Vagina (tissue), 2 donors: ENCODE data around the gene HDAC10. TPM values are rescaled to one million over a fixed set of nuclear protein-coding genes. Genes with fewer than 3 reads are reported as not detected.

Source experiments
- DNase-seq, 2 donors: peaks; one replicate each; pipeline ENCODE4 v3.0.0-alpha.2; 2017; ENCODE audit errors: extremely low spot score in 2 of 2
- H3K27ac ChIP-seq: fragments of 200-600 bp; sonication (generic); one replicate; pipeline ENCODE4 v1.5.1; 2019
- H3K27me3 ChIP-seq: fragments of 200-600 bp; sonication (generic); one replicate; pipeline ENCODE4 v1.5.1; 2019
- H3K36me3 ChIP-seq, 2 donors: fragments of 200-600 bp; sonication (generic); one replicate each; pipeline ENCODE4 v1.5.1; 2017 to 2019
- H3K4me1 ChIP-seq: fragments of 200-600 bp; sonication (generic); one replicate; pipeline ENCODE4 v1.5.1; 2019
- H3K4me3 ChIP-seq, 2 donors: fragments of 200-600 bp; sonication (generic); 1 replicate in 1 of 2; 2 replicates in 1 of 2; pipeline ENCODE4 v1.5.1; 2016 to 2019
- H3K9me3 ChIP-seq: fragments of 200-600 bp; sonication (generic); one replicate; pipeline ENCODE4 v1.5.1; 2019
- POLR2A ChIP-seq, 2 donors: fragments of 450-650 bp; IDR thresholded peaks; one replicate each; pipeline ENCODE4 v1.6.1; 2017; ENCODE audit warnings: antibody characterized with exemption in 2 of 2, mild to moderate bottlenecking in 2 of 2, moderate library complexity in 2 of 2
- POLR2AphosphoS5 ChIP-seq, 2 donors: sonication (generic); formaldehyde crosslinking; IDR thresholded peaks; one replicate each; pipeline ENCODE4 v1.9.0; 2017; ENCODE audit warnings: antibody characterized with exemption in 2 of 2, mild to moderate bottlenecking in 2 of 2, low read depth in 1 of 2; ENCODE audit not compliant: insufficient read depth in 1 of 2
- intact Hi-C: fragments of 100-400 bp; cut with DNase I; formaldehyde crosslinking; loops from one replicate; pipeline ENCODE4 v1.15.1; 2023
- total RNA-seq: library from RNA; depleted of rRNA; stranded (reverse); fragments of >200 nt; gene quantifications from one replicate; pipeline ENCODE4 v1.2.3, GENCODE V29; 2016
- TF ChIP-seq, protein P1 (sequence below), 3 experiments: fragments of 450-650 bp in 2 of 3; fragments of 200-600 bp in 1 of 3; sonication (generic) in 1 of 3; IDR thresholded peaks; one replicate each; pipeline ENCODE4 v1.5.1; 2017 to 2019; ENCODE audit warnings: antibody characterized with exemption in 3 of 3, mild to moderate bottlenecking in 2 of 3, moderate library complexity in 2 of 3

HDAC10 gene
- total RNA-seq, 1 donor from 2014 or later, result 29.2 TPM

DNA sequence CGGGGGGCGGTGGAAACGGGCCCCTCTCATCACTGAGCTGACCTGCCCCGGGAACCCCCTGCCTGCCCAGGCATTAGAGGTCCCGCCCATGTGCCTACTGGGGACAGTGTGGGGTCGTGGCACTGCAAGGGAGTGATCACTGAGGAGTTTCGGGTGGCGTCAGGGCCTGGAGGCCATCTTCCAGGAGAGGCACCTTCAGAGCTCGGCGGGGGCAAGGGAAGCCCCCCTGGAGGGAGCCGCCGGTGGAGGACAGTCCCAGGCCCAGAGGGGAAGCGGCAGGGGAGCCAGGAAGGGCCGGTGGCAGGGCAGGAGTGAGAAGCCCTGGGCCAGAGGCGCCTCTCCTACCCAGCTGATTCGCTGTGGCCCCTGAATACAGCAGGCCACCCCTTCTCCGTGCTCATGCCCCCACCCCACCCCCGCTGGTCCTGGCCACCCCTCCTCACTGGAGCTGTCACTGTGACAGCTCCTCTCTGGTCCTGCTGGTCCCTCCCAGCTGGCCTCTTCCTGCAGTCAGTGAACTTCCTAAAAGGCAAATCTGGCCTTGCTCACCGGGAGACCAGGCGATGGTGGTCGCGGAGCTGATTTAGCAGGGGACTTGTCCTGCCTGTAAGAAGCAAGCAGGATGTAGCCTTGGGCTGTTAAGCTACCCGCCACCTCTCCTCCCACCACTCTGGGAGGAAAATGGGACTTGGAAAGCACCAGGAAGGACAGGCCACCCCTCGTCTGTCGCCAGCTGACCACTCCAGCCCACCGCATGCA, 21.2 kb upstream of the HDAC10 start:
- Histone ChIP-seq H3K27me3 (no peaks in the 10 kb centered on the region), H3K36me3 (peaks cover 3 to 20% of the 10 kb centered on the region in 2 donors), H3K9me3 (no peaks in the 10 kb centered on the region), H3K4me1 (peaks cover 55% of the 10 kb centered on the region), H3K4me3 (peak overlapping the region; percentile 49 to 57), H3K27ac (no peak overlapping the region)
- TF ChIP-seq POLR2A (IDR thresholded peaks at IDR 0.05), result no peak
- TF ChIP-seq, protein P1, sequence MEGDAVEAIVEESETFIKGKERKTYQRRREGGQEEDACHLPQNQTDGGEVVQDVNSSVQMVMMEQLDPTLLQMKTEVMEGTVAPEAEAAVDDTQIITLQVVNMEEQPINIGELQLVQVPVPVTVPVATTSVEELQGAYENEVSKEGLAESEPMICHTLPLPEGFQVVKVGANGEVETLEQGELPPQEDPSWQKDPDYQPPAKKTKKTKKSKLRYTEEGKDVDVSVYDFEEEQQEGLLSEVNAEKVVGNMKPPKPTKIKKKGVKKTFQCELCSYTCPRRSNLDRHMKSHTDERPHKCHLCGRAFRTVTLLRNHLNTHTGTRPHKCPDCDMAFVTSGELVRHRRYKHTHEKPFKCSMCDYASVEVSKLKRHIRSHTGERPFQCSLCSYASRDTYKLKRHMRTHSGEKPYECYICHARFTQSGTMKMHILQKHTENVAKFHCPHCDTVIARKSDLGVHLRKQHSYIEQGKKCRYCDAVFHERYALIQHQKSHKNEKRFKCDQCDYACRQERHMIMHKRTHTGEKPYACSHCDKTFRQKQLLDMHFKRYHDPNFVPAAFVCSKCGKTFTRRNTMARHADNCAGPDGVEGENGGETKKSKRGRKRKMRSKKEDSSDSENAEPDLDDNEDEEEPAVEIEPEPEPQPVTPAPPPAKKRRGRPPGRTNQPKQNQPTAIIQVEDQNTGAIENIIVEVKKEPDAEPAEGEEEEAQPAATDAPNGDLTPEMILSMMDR (IDR thresholded peaks at IDR 0.05), result no peak
- no peak for TF ChIP-seq POLR2AphosphoS5 (IDR thresholded peaks at IDR 0.05; ENCODE audit: insufficient read depth in 1 of 2, low read depth in 1 of 2)
- intact Hi-C loops, result loop anchor here (5.0 kb wide), 1 partner anchor 55 kb away; the partner anchor contains the start of gene DENND6B
- no peak for DNase-seq

DNA sequence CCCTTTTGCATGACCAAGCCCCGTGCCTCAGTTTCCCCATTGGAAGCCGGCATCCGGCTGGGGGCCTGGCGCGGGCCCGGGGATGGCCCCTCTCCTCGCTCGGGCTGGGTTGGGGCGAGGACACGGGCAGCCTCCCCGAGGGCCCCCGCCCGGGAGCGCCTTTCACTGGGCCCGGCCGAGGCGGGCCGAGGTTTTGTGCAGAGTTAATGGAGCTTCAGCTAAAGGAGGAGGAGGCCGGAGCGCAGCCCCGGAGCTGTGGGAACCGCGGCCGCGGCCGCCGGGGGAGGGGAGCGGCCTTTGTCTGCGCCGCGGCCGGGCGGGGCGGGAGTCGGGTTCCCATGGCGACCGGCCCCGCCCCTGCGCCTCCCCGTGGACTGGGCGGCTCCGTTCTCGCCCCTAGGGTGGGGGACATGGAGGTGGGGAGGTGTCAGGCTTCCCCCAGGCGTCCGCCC, 20.5 kb upstream of the HDAC10 start:
- Histone ChIP-seq H3K27ac (no peak overlapping the region), H3K4me1 (peaks cover 62% of the 10 kb centered on the region), H3K4me3 (peak overlapping the region; percentile 49 to 57), H3K9me3 (no peaks in the 10 kb centered on the region), H3K36me3 (peaks cover 3 to 14% of the 10 kb centered on the region in 2 donors), H3K27me3 (no peaks in the 10 kb centered on the region)
- DNase-seq, result no peak
- no peak for TF ChIP-seq POLR2AphosphoS5 (IDR thresholded peaks at IDR 0.05; ENCODE audit: insufficient read depth in 1 of 2, low read depth in 1 of 2)
- no peak for TF ChIP-seq POLR2A (IDR thresholded peaks at IDR 0.05)
- TF ChIP-seq, protein P1 (IDR thresholded peaks at IDR 0.05), result no peak
- intact Hi-C loops, result loop anchor here (5.0 kb wide), 1 partner anchor 56 kb away; the partner anchor contains the start of gene DENND6B

DNA sequence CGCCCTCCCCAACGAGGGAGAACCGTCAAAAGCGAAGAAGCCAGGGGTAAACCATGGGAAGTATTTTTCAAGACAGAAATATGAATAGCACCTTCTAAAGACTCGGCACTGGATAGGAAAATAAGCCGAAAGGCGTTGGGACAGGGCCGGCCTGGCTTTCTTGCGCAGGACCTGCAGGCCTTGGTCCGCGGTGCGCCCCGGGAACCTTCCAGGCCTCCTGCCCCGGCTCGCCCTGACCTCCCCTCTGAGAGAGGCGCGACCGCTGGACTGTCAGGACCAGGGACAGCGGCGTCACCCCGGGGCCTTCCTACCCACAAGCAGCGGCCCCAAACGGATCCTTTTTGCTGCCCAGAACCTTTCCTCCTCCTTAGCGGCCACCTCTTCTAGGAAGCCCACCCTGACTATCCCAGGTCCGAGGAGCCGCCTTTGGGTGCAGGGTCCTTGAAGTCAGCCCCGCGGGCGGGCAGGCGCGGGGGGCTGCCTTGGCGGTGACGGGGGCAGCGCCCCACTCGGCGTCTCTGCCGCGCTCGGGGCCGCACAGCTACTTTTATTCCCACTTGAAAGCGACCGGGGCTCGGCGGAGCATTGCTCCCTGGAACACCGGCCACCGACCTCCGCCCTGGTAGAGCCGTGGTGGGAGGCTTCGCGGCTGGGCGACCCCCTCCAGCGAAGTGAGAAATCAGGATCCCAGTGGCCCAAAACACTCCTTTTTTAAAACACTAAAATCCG, 19.8 kb upstream of the HDAC10 start:
- Histone ChIP-seq H3K27me3 (no peaks in the 10 kb centered on the region), H3K4me1 (peaks cover 62% of the 10 kb centered on the region), H3K4me3 (peak overlapping the region; percentile 49 to 57), H3K27ac (peak overlapping the region; percentile 30), H3K36me3 (peaks cover 3 to 10% of the 10 kb centered on the region in 2 donors), H3K9me3 (no peaks in the 10 kb centered on the region)
- intact Hi-C loops, result loop anchor here (5.0 kb wide), 1 partner anchor 56 kb away; the partner anchor contains the start of gene DENND6B
- DNase-seq, result no peak
- TF ChIP-seq POLR2AphosphoS5 (IDR thresholded peaks at IDR 0.05; ENCODE audit: insufficient read depth in 1 of 2, low read depth in 1 of 2) (no peak), POLR2A (IDR thresholded peaks at IDR 0.05) (no peak)
- TF ChIP-seq, protein P1 (IDR thresholded peaks at IDR 0.05), result no peak

DNA sequence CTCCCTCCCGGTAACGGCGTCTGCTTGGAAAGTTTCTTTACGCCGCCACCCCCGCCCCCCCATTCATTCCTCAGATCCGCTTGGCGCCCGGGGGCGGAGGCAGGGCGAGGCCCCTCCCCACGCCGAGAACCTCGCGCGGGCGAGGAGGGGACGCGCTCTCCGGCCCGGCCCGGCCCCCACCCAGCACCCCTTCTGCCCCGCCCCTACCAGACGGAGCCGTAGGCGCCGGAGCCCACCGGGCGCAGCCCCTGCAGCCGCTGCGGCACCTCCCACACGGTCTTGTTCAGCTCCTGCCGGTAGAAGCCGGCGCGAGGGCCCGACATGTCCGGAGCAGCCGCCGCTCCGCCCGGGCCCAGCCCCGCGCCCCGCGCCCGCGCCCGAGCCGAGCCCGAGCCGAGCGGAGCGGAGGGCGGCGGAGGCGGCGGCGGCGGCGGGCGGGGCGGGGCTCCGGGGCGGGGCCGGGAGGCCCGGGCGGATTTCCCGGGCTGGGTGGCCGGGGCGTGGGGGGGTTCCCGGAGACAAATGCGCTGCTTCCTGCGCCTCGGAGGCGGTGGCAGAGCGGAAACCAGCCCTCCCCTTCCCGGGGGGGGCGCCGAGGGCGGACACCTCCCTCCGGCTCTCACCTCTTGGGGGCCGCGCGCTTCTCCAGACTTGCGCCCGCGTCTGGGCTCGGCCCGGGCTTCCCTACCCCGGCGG, 19.1 kb upstream of the HDAC10 start, which contains the start of gene MAPK11:
TSS of gene MAPK11 (minus strand) at position 411 of the 696 bp plus-strand sequence. CDS start at position 323, 88 bp downstream.
- TF ChIP-seq POLR2A (IDR thresholded peaks at IDR 0.05) (no peak), POLR2AphosphoS5 (IDR thresholded peaks at IDR 0.05; ENCODE audit: insufficient read depth in 1 of 2, low read depth in 1 of 2) (peak in 1 of 2 donors; percentile 49)
- intact Hi-C loops, result loop anchor here (5.0 to 10.0 kb wide), 2 partner anchors 57 to 255 kb away; partner anchors contain the start of genes DENND6B and SCO2
- H3K4me1 ChIP-seq, result peaks cover 62% of the 10 kb centered on the region

DNA sequence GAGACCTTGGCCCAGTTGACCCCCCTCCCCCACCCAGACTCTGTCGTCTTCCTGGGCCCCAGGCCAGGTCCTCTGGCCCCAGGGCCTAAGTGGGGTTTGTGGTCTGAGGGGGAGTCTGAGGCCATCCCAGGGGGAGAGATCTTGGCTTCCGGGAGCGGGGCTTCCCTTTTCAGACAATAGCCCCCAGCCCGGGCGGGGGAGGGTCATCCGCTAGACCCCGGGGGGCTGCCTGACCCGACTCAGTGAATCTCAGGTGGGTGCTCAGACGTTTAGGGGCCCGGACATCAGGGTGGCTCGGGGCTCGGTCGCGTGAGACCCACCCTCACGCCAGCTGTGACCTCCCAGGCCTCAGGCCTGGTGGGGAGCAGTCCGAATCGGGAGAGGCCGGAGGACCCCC, 18.5 kb upstream of the HDAC10 start:
- Histone ChIP-seq H3K4me1 (peaks cover 62% of the 10 kb centered on the region), H3K36me3 (no peaks in the 10 kb centered on the region), H3K27me3 (no peaks in the 10 kb centered on the region), H3K4me3 (peak overlapping the region; percentile 49 to 57), H3K9me3 (no peaks in the 10 kb centered on the region), H3K27ac (peak overlapping the region; percentile 56)
- intact Hi-C loops, result loop anchor here (10.0 kb wide), 1 partner anchor 255 kb away; the partner anchor contains the start of gene SCO2
- DNase-seq, result no peak
- TF ChIP-seq, protein P1 (IDR thresholded peaks at IDR 0.05), result no peak

More for the DNA sequence above, 19.1 kb upstream of the HDAC10 start, which contains the start of gene MAPK11:
- H3K9me3 ChIP-seq, result no peaks in the 10 kb centered on the region
- peaks cover 3% of the 10 kb centered on the region in 2 donors for H3K36me3 ChIP-seq
- peak within 1 kb of the TSS; percentile 56 for H3K27ac ChIP-seq
- no peaks in the 10 kb centered on the region for H3K27me3 ChIP-seq
- peak within 1 kb of the TSS; percentile 49 to 57 for H3K4me3 ChIP-seq
- no peak for DNase-seq
